Mesodermal cell (in vitro differentiated cells): ENCODE measurements around the gene CALN1.

Experiments used
- H3K27ac ChIP-seq: 2 replicates; pipeline ENCODE4 v1.7.0; 2013; ENCODE audit warnings: mild to moderate bottlenecking, low read depth, low read length, moderate library complexity; ENCODE audit not compliant: severe bottlenecking
- H3K36me3 ChIP-seq: 2 replicates; pipeline ENCODE4 v1.7.1; 2013; ENCODE audit warnings: mild to moderate bottlenecking, low read length, moderate library complexity; ENCODE audit not compliant: control insufficient read depth, insufficient read depth
- H3K4me1 ChIP-seq: one replicate; pipeline ENCODE4 v1.7.1; 2013; ENCODE audit warnings: mild to moderate bottlenecking, low read length; ENCODE audit not compliant: insufficient read depth, control insufficient read depth, poor library complexity, severe bottlenecking
- H3K4me3 ChIP-seq: 2 replicates; pipeline ENCODE4 v1.7.0; 2013; ENCODE audit warnings: low read length, control low read depth, mild to moderate bottlenecking; ENCODE audit not compliant: insufficient read depth, poor library complexity, severe bottlenecking; ENCODE audit errors: extremely low read depth
- H3K9me3 ChIP-seq: 2 replicates; pipeline ENCODE4 v1.7.1; 2013; ENCODE audit warnings: mild to moderate bottlenecking, low read length, moderate library complexity; ENCODE audit not compliant: control insufficient read depth
- WGBS, 2 experiments: methylation state at CpG; one replicate each; pipeline ENCODE4 v1.1.5; 2013; ENCODE audit warnings: missing lambda C conversion rate in 2 of 2; ENCODE audit not compliant: insufficient coverage in 2 of 2; 5-methylcytosine and 5-hydroxymethylcytosine counted together

The CALN1 gene

DNA sequence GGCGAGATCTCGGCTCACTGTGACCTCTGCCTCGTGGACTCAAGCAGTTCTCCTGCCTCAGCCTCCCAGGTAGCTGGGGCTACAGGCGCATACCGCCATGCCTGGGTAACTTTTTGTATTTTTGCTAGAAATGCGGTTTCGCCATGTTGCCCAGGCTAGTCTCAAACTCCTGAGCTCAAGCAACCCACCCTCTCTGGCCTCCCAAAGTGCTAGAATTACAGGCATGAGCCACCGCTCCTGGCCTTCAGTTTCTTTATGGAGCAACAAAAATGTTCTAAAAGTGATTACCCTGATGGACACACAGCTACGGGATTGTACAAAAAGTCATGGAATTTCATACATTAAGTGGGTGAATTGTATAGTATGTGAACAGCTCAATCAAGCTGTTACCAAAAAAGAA is 216.0 kb downstream of the CALN1 start:
- H3K9me3 ChIP-seq, result no peaks in the 10 kb centered on the region
- 90% methylated on average over 2 to 8 of the region's 9 CpGs for WGBS, 2 experiments

DNA sequence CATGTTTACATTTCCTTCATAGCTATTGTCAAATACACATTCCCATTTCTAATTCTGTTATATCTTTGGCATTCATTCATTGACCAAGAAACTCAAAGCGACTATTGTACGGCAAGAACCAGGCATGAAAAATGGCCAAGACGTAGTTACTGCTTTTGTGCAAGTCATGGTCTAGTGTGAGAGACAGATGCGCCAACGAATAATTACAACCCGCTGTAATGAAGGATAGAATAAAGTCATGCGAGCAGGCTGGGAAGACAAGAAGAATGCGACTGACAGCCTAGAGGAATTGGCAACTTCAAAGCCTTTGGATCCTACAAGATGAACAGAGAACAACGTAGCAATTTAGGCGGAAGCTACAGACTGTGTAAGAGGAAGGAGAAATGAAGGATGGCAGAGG is 221.2 kb downstream of the CALN1 start:
- H3K9me3 ChIP-seq, result no peaks in the 10 kb centered on the region
- H3K4me3 ChIP-seq, result no peak overlapping the region
- WGBS, 2 experiments, result 78 to 82% methylated on average over 9 to 10 of the region's 10 CpGs
- H3K36me3 ChIP-seq, result no peaks in the 10 kb centered on the region
- H3K27ac ChIP-seq, result no peak overlapping the region
- H3K4me1 ChIP-seq, result no peaks in the 10 kb centered on the region

More for the DNA sequence above, 216.0 kb downstream of the CALN1 start:
- H3K36me3 ChIP-seq, result no peaks in the 10 kb centered on the region
- no peak overlapping the region for H3K4me3 ChIP-seq
- H3K4me1 ChIP-seq, result no peaks in the 10 kb centered on the region
- no peak overlapping the region for H3K27ac ChIP-seq

DNA sequence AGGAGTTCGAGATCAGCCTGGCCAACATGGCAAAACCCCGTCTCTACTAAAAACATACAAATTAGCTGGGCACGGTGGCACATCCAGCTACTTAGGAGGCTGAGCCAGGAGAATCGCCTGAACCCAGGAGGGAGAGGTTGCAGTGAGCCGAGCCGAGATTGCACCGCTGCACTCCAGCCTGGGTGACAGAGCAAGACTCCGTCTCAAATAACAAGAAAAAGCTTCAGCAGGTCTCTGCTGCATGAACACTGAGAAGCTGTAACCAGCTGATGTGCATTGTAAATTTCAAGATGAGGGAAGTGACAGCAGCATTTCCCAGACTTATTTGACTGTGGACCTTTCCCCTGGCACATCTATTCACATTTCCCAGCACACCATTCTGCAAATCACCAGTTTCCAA is 222.0 kb downstream of the CALN1 start:
- no peak overlapping the region for H3K4me3 ChIP-seq
- H3K36me3 ChIP-seq, result no peaks in the 10 kb centered on the region
- 91 to 93% methylated on average over 6 to 7 of the region's 8 CpGs for WGBS, 2 experiments
- H3K27ac ChIP-seq, result no peak overlapping the region
- H3K9me3 ChIP-seq, result no peaks in the 10 kb centered on the region
- H3K4me1 ChIP-seq, result no peaks in the 10 kb centered on the region

DNA sequence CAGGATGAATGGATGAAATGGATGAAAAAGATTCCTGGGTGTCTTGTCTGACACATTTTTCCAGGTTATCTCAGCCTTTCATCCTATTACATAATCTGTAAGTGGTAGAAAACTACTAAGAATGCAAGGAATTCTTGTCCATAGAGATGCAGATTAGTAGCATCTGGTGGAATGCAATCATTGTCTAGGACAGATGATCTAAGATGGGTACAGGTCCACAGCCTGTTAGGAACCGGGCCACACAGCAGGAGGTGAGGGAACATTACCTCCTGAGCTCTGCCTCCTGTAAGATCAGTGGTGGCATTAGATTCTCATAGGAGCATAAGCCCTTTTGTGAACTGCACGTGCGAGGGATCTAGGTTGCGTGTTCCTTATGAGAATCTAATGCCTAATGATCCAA is 225.0 kb downstream of the CALN1 start:
- Histone ChIP-seq H3K27ac (no peak overlapping the region), H3K9me3 (no peaks in the 10 kb centered on the region), H3K4me1 (no peaks in the 10 kb centered on the region), H3K36me3 (no peaks in the 10 kb centered on the region), H3K4me3 (no peak overlapping the region)
- 68 to 78% methylated on average over 4 of the region's 4 CpGs for WGBS, 2 experiments

DNA sequence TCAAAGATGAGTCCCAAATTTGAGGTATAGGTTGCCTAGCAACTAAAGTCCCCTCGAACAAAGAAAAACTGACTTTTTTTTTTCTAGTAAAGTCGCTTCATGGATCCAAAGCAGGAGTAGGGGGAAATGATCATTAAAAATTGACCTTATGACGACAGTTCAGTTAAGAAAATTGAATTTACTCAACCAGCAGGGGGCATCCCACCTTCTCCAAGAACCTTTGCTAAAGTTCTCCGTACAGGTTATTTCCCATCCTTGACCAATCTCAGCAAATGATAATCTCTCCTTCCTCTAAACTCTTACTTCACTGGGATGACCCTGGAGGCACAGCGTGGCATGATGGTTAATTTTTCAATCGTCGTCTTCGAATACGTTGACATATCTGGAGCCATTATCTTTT is 228.3 kb downstream of the CALN1 start:
- 87 to 90% methylated on average over 7 to 9 of the region's 9 CpGs for WGBS, 2 experiments
- H3K36me3 ChIP-seq, result no peaks in the 10 kb centered on the region
- no peaks in the 10 kb centered on the region for H3K9me3 ChIP-seq
- H3K27ac ChIP-seq, result no peak overlapping the region
- H3K4me3 ChIP-seq, result no peak overlapping the region
- H3K4me1 ChIP-seq, result no peaks in the 10 kb centered on the region

DNA sequence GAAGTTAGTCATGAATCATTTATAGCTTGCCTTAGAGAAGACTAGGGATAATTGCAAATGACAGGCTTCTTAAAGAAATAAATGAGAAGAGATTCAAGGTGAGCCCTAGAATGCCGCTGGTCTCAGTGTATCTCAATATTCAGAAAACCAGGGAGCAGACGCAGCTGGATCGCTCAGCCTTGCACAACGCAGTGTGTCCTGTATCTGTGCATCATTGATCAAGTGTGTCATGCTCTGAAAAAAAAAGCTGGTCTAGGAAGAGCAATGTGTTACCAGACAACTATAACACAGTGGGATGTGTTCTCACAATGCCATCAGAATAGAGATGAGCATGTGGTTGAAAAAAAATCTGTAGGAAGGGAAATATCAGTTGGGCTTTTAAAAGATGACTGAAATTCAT is 230.1 kb downstream of the CALN1 start:
- WGBS, 2 experiments, result 87 to 96% methylated on average over 4 of the region's 4 CpGs
- Histone ChIP-seq H3K36me3 (no peaks in the 10 kb centered on the region), H3K27ac (no peak overlapping the region), H3K4me3 (no peak overlapping the region), H3K9me3 (no peaks in the 10 kb centered on the region), H3K4me1 (no peaks in the 10 kb centered on the region)

DNA sequence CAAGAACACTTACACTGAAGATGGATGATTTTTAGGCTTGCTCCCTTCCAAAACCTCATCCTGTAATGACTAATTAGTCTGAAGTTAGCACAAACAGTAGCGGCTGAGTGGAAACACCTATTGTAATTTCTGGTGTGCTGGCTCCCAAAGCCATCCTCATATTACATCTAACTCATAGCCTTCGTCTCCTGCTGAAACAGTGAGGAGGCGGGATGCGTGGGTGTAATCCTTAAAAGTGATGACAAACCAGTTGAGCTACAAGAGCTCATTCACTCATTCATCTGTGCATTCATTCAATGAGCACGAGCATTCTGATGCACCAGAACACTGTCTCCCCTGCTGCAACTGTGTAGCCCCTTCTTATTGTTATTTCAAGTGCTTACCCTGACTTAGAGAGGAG is 235.3 kb downstream of the CALN1 start:
- H3K27ac ChIP-seq, result no peak overlapping the region
- no peaks in the 10 kb centered on the region for H3K4me1 ChIP-seq
- peaks cover 6% of the 10 kb centered on the region for H3K9me3 ChIP-seq
- 100% methylated on average over 4 to 5 of the region's 5 CpGs for WGBS, 2 experiments
- no peaks in the 10 kb centered on the region for H3K36me3 ChIP-seq
- no peak overlapping the region for H3K4me3 ChIP-seq

DNA sequence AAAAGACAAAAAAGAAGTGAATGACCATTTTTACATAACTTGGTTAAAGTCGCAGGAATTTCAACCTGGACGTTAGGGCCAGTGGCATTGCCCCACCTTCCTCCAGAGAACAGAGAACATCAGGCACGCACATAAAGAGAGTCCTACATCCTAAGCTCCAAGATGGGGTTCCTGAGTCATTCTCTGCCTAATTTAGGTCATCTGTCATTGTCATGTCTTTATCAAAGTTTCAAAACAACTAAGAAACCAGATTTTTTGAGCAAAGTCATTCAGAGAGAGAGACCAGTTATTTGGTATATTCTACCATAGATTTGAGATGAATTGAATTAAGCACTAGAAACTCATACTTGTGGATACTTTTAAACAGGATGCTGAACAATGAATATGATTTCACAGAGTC is 241.7 kb downstream of the CALN1 start:
- Histone ChIP-seq H3K27ac (no peak overlapping the region), H3K36me3 (no peaks in the 10 kb centered on the region), H3K4me3 (no peak overlapping the region), H3K9me3 (peaks cover 8% of the 10 kb centered on the region), H3K4me1 (no peaks in the 10 kb centered on the region)
- 78 to 90% methylated on average over 3 of the region's 3 CpGs for WGBS, 2 experiments

DNA sequence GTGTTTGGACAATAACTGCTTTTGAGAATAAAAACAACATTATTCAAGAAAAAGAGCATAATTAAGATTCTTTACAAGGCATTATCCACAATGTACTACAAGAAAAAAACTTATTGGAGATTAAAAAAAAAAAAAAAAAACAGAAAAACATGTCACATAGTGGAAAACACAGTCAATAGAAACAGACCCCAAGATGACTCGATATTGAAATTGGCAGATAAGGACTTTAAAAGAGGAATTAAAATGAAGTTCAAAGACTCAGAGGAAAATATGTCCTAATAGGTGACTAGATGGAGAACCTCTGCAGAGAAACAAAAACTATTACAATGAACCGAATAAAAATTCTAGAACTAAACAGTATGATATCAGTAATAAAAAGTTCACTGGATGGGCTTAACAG is 248.9 kb downstream of the CALN1 start:
- 100% methylated on average over 1 of the region's 2 CpGs; no CpG with 5 or more reads in 1 of the 2 experiments for WGBS, 2 experiments
- no peaks in the 10 kb centered on the region for H3K36me3 ChIP-seq
- peaks cover 4% of the 10 kb centered on the region for H3K9me3 ChIP-seq
- no peak overlapping the region for H3K4me3 ChIP-seq
- no peak overlapping the region for H3K27ac ChIP-seq
- no peaks in the 10 kb centered on the region for H3K4me1 ChIP-seq

DNA sequence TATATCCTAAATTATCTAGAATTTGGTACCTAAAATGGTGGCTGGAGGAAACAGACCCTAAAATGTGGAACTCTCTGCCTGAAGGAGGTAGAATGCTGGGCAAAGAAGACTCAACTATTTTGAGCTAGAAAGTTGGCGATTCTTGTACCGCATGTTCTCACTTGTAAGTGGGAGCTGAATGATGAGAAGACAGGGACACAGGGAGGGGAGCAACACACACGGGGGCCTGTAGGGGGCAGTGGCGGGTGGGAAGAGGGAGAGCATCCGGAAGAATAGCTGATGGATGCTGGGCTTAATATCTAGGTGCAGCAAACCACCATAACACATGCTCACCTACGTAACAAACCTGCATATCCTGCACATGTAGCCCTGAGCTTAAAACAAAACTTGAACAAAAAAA is 250.6 kb downstream of the CALN1 start:
- Histone ChIP-seq H3K4me3 (no peak overlapping the region), H3K27ac (no peak overlapping the region), H3K4me1 (no peaks in the 10 kb centered on the region), H3K9me3 (peaks cover 4% of the 10 kb centered on the region), H3K36me3 (no peaks in the 10 kb centered on the region)
- WGBS, 2 experiments, result 67 to 90% methylated on average over 2 to 3 of the region's 6 CpGs

DNA sequence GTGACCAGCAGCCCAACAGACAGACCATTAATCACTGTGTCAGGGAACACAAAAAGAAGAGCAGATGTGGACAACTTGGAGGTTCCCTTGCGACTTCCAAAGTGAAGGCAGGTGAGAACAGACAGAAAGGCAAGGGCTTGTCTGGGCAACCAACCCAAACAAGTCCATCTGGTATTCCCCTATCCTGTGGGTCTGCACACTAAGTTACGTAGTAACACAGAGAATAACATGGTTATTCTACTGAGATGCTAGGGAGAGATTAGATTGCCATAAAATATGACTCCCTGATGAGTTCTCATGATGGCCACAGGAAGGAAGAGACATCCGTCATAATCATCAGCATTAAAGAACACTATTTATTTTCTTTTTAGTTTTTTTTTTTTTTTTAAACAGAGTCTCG is 252.2 kb downstream of the CALN1 start:
- Histone ChIP-seq H3K36me3 (no peaks in the 10 kb centered on the region), H3K27ac (no peak overlapping the region), H3K4me3 (no peak overlapping the region), H3K9me3 (peaks cover 4% of the 10 kb centered on the region), H3K4me1 (no peaks in the 10 kb centered on the region)
- 82 to 90% methylated on average over 1 of the region's 4 CpGs for WGBS, 2 experiments

DNA sequence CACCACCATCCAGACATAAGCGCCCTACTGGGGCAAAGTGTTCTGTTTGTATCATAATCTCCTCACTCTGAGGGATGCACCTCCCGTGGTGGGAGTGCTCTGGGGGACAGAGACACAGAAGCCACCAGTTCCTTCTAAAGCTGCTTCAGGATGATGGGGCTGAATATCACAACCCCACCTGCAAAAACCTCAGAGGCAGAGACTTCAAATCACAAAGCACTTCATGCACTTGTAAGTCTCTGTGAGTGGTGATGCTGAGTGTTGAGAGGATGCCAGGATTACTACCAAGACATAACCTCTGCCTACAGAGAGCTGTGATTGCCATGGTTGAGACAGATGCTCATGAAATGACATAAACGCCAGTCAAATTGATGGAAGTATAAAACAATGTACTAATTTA is 255.5 kb downstream of the CALN1 start:
- no peak overlapping the region for H3K27ac ChIP-seq
- no peak overlapping the region for H3K4me3 ChIP-seq
- H3K9me3 ChIP-seq, result no peaks in the 10 kb centered on the region
- peaks cover 8% of the 10 kb centered on the region for H3K4me1 ChIP-seq
- WGBS, 2 experiments, result no CpG with 5 or more reads among the region's 3 CpGs
- H3K36me3 ChIP-seq, result no peaks in the 10 kb centered on the region
